Coronary artery (tissue), 2 donors: Measurements from ENCODE around the gene PINK1.

Experiments used
- DNase-seq: peaks from one replicate; pipeline ENCODE4 v3.0.0-alpha.2; 2017; ENCODE audit warnings: low spot score
- H3K27ac ChIP-seq, 2 donors: fragments of 200-600 bp; sonication (generic); one replicate each; pipeline ENCODE4 v1.5.1; 2016 to 2019
- H3K4me3 ChIP-seq: fragments of 200-600 bp; sonication (generic); 2 replicates; pipeline ENCODE4 v1.5.1; 2016; ENCODE audit warnings: mild to moderate bottlenecking, moderate library complexity
- TF ChIP-seq, protein P1 (sequence below): fragments of 200-600 bp; sonication (generic); IDR thresholded peaks from one replicate; pipeline ENCODE4 v1.5.1; 2019; ENCODE audit warnings: antibody characterized with exemption

PINK1 gene

DNA sequence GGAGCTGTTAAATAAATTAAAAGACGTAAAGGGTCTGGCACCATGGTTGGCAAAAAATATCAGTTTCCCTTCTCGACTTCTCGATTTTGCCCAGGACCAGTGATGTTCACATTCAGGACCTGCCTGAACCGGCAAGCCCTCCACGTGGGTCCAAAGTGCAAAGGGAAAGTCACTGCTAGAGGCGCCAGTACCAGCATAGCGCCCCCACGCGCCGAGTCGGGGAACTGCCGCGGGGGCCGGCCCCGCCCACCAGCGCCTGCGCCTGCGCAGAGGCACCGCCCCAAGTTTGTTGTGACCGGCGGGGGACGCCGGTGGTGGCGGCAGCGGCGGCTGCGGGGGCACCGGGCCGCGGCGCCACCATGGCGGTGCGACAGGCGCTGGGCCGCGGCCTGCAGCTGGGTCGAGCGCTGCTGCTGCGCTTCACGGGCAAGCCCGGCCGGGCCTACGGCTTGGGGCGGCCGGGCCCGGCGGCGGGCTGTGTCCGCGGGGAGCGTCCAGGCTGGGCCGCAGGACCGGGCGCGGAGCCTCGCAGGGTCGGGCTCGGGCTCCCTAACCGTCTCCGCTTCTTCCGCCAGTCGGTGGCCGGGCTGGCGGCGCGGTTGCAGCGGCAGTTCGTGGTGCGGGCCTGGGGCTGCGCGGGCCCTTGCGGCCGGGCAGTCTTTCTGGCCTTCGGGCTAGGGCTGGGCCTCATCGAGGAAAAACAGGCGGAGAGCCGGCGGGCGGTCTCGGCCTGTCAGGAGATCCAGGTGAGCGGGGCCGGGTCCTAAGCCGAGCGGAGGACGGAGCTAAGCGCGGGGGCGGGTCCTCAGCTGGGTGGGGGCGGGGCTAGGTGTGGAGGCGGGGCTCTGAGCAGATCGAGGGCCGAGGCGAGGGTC is at the start of gene PINK1:
TSS of gene PINK1 (plus strand) at position 269 of the 875 bp plus-strand sequence. CDS start at position 360, 91 bp downstream.
- DNase-seq = peak; percentile 89
- Histone ChIP-seq H3K4me3 (peak within 1 kb of the TSS; percentile 99), H3K27ac (peak within 1 kb of the TSS; percentile 89 to 97)
- TF ChIP-seq, protein P1, sequence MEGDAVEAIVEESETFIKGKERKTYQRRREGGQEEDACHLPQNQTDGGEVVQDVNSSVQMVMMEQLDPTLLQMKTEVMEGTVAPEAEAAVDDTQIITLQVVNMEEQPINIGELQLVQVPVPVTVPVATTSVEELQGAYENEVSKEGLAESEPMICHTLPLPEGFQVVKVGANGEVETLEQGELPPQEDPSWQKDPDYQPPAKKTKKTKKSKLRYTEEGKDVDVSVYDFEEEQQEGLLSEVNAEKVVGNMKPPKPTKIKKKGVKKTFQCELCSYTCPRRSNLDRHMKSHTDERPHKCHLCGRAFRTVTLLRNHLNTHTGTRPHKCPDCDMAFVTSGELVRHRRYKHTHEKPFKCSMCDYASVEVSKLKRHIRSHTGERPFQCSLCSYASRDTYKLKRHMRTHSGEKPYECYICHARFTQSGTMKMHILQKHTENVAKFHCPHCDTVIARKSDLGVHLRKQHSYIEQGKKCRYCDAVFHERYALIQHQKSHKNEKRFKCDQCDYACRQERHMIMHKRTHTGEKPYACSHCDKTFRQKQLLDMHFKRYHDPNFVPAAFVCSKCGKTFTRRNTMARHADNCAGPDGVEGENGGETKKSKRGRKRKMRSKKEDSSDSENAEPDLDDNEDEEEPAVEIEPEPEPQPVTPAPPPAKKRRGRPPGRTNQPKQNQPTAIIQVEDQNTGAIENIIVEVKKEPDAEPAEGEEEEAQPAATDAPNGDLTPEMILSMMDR = peak; percentile 92

DNA sequence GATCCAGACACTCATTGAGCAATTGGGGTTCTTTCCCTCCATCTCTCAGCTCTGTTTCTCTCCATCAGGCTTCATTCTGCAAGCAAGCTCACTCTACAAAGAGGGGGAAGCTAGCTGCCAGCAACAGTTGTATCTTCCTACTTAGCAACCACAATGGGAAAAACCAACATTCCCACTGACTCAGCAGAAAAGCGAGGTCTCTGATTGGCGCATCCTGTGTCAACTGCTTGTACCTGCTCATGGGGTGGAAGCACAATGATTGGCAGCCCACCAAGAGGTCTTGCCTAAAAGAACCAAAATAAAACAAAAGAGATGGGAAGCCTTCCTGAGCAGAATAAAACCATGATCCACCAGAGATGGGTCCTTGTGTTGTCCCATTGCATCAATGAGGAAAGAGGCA is 48.4 kb upstream of the PINK1 start:
- TF ChIP-seq, protein P1 = no peak
- Histone ChIP-seq H3K4me3 (no peak overlapping the region), H3K27ac (no peak overlapping the region)
- no peak for DNase-seq

DNA sequence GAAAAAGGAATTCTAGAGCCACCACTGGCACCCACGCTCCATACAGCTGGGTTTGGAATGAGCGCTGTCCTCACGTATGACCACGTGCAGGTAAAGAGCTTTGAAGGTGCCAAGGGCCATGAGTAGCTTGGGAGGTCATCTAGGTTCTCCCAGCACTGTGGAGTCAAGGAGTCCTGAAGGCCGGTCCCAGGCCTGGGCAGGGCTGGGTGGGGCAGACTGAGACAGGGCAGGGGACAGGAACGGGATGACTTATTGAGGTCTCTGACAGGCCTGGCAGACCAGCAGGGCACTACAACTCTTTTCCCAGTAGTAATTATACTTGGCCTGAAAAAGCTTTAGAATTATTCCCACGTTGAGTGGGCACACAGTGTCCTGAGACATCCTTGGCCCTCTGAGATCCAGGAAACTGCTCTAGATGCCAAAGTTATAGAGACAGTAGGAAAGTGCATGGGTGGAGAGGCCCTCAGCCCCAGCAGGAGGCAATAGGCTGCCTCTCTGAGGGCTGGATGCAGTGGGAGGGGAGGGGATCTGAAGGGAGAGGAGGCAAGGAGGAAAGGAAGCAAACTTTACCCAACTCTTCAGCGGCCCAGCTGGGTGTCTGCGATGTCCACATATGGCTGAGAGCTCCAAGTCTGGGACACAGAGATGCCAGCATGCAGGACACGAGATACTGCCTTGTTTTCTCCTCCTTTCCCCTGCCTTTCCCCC is 46.2 kb upstream of the PINK1 start:
- DNase-seq = no peak
- TF ChIP-seq, protein P1 = no peak
- no peak overlapping the region for H3K4me3 ChIP-seq
- peak overlapping the region in 1 of 2 donors; percentile 81 for H3K27ac ChIP-seq

DNA sequence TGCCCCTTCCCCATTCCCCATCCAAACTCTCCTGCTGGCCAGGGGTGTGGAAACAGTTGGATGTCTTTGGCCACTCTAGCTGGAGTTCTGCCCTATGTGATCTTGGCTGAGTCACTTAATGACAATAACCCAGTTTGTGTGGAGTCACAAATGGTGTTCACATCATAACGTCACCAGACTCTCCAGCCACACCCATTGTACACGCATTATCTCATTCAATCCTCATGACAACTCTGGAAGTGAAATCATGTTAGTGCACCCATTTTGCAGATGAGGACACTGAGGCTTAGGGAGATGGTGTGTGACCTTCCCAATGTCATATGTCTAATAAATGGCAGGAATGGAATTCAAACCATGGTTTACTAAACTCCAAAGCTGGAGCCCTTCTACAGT is 45.6 kb upstream of the PINK1 start:
- Histone ChIP-seq H3K27ac (peak overlapping the region in 1 of 2 donors; percentile 81), H3K4me3 (no peak overlapping the region)
- TF ChIP-seq, protein P1 = no peak
- no peak for DNase-seq

DNA sequence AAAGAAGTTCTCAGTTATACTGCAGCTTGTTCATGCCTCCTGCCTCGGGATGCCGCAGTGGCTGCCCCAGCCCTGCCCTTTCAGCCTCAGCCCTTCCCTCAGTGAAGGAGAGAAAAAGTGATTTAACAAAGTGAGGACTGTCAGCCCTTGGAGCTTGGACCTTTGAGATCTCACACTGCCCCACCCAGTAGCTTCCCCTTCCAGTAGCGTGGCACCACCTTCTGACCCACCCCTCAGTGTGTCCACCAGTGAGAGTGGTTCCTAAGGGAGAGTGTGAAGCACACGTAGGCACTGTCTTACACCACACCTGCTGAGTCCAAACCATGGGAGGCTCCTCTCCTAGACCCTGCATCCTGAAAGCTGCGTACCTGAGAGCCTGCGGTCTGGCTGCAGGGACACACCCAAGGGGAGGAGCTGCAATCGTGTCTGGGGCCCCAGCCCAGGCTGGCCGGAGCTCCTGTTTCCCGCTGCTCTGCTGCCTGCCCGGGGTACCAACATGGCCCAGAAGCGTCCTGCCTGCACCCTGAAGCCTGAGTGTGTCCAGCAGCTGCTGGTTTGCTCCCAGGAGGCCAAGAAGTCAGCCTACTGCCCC is 44.5 kb upstream of the PINK1 start, which contains the start of gene CDA:
TSS of gene CDA (plus strand) at position 464 of the 592 bp plus-strand sequence. CDS start at position 497, 33 bp downstream.
- H3K4me3 ChIP-seq = peak within 1 kb of the TSS; percentile 61
- DNase-seq = no peak
- TF ChIP-seq, protein P1 = no peak
- H3K27ac ChIP-seq = peak within 1 kb of the TSS in 1 of 2 donors; percentile 82

DNA sequence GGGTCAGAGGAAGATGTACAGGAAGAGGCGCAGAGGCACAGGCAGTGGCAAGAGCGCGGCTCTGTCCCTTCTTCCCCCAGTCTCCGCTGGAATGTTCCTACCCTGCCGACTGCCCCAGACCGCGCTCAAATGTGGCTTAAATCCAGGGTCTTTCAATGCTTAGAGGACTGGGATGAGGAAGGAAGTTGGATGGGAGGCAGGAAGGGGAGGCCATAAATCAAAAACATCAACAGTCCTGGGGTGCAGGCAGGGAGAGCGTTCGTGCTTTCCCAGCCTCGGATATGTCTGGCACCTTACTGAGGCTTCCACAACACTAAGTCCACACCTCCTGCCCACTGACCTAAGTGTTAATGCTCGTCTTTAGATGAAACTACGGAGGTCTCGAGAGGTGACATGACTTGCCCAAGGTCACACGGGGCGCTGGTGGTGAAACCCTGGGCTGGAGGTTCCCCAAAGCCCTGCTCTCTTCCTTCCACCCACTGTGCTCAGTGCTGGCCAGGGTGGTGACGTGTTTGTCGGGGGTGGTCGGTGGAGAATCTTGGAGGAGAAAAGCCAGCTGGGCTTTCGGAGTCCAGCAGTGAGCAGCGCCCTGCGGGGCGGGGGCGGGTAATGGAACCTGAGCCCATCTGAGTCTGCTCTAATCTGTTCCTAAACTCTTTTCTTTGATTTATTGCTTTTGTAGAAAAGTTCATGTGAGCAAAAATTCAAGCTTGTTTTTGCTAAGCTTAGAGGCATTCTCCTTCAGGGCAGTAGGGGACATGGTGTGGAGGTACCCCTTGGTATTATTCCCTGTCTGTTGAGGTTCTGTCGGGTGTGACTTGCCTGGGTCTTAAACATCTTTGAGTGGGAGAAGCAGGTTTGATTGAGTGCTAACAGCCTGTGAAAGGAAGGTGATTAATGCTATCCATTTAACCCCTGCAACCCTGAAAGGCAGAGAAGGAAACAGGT is 43.7 kb upstream of the PINK1 start:
- Histone ChIP-seq H3K4me3 (peak overlapping the region; percentile 61), H3K27ac (peak overlapping the region in 1 of 2 donors; percentile 82)
- no peak for DNase-seq
- TF ChIP-seq, protein P1 = no peak
